ENCODE data around the gene CDK5. TPM values are rescaled to one million over a fixed set of nuclear protein-coding genes. Genes with fewer than 3 reads are reported as not detected.

The CDK5 gene
- total and polyA plus RNA-seq, 4 experiments from 2014 or later, result 6.3 to 15.2 (median 9.1) TPM

- Mint-ChIP-seq H3K4me3 (no peak overlapping the region), H3K27me3 (no peaks in the 10 kb centered on the region), H3K9me3 (no peaks in the 10 kb centered on the region), H3K27ac (peak overlapping the region in 2 of 7 donors; percentile 2 to 29), H3K4me1 (peaks cover 11 to 24% (median 18%) of the 10 kb centered on the region in 4 donors), H3K36me3 (no peaks in the 10 kb centered on the region)
- intact Hi-C loops (cut with micrococcal nuclease), result no loop called here
- Histone ChIP-seq H3K27me3 (ENCODE audit: insufficient read depth, low read length) (no peaks in the 10 kb centered on the region), H3K9me3 (ENCODE audit: control insufficient read depth in 1 of 2, low read length in 2 of 2) (no peaks in the 10 kb centered on the region), H3K4me3 (ENCODE audit: low read length in 2 of 2) (no peak overlapping the region), H3K36me3 (ENCODE audit: insufficient read depth, low read length) (no peaks in the 10 kb centered on the region), H3K27ac (ENCODE audit: low read depth, low read length) (no peak overlapping the region), H3K4me1 (ENCODE audit: insufficient read depth, low read length) (peaks cover 25% of the 10 kb centered on the region)
- CTCF ChIA-PET (ENCODE audit: partially characterized antibody), result interaction anchor here (0.9 to 5.3 kb wide), 4 partner anchors 12 to 103 kb away, joined by 3 to 27 read pairs (median 3); no protein-coding TSS in a partner anchor
- DNase-seq, result no peak
- POLR2A ChIA-PET (ENCODE audit: partially characterized antibody), result no interaction called here
These were observed 33.7 kb upstream of the CDK5 start for GRCh38 chr7:151091431-151091830.

DNA sequence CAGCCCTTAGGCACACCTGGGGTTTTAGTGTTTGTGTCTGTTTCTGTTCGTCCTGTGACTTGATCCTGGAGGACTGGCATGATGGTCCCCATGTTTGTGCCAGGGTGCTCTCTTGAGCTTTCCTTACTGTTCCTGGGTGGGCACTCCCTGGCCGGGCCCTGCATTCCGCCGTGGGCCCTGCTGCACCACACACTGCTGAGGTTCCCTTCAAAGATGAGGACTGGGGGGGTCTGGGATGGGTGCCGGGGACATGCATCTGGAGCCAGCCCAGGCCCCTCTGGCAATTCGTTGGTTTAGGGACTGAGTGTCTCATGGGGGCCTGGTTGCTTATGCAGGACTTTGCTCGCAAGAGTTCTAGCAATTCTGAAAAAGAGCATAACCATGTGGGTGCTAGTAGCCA, 33.3 kb upstream of the CDK5 start:
- no peaks in the 10 kb centered on the region for H3K9me3 ChIP-seq (ENCODE audit: control insufficient read depth in 1 of 2, low read length in 2 of 2)
- CTCF ChIA-PET (ENCODE audit: partially characterized antibody), result interaction anchor here (0.9 to 1.6 kb wide), 4 partner anchors 12 to 102 kb away, joined by 3 to 5 read pairs (median 3); no protein-coding TSS in a partner anchor
- no peaks in the 10 kb centered on the region for H3K36me3 ChIP-seq (ENCODE audit: insufficient read depth, low read length)
- DNase-seq, result no peak
- peaks cover 11 to 21% (median 17%) of the 10 kb centered on the region in 4 donors for H3K4me1 Mint-ChIP-seq
- no peaks in the 10 kb centered on the region for H3K36me3 Mint-ChIP-seq
- intact Hi-C loops (cut with micrococcal nuclease), result no loop called here
- H3K27ac ChIP-seq (ENCODE audit: low read depth, low read length), result no peak overlapping the region
- H3K4me3 Mint-ChIP-seq, result no peak overlapping the region
- no peaks in the 10 kb centered on the region for H3K27me3 ChIP-seq (ENCODE audit: insufficient read depth, low read length)
- H3K27ac Mint-ChIP-seq, result peak overlapping the region in 1 of 7 donors; percentile 2
- POLR2A ChIA-PET (ENCODE audit: partially characterized antibody), result no interaction called here
- no peak overlapping the region for H3K4me3 ChIP-seq (ENCODE audit: low read length in 2 of 2)
- H3K9me3 Mint-ChIP-seq, result no peaks in the 10 kb centered on the region
- H3K4me1 ChIP-seq (ENCODE audit: insufficient read depth, low read length), result peaks cover 23% of the 10 kb centered on the region
- H3K27me3 Mint-ChIP-seq, result no peaks in the 10 kb centered on the region

DNA sequence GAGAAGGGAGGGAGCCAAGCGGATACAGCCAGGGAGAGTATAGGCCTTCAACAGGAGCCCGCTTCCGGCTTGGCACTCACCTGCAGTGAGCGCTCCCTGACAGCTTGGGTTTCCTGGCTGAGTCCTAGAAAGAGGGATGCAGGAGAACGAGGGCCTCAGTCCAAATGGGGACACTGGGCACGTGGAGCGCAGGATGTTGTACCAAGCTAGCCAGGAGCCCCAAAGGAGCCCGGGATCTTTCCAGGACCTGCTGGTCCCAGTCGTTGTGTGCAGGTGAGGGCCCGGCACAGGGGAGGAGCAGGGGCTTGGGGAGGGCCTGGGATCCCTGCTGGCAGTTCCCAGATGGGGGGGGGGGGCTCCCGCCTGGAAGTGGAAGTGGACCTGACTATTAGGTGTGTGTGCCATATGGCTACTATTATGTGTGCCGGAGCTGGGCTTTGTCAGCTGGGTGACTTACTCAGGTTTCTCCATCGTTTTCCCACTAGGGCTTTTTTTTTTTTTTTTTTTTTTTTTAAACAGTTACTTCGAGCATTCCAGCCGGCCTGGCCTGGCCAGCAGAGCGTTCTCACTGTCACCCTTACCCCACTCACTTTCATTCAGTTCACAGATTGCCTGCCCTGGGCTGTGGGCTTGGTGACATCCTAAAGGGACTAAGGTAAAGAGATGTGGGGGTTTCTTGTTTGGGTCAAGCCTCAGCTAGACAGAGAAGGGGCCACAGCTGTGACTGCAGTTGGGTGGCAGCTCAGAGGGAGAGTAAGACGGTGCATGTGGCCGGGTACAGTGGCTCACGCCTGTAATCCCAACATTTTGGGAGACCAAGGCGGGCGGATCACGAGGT, 32.4 kb upstream of the CDK5 start:
- no peaks in the 10 kb centered on the region for H3K9me3 Mint-ChIP-seq
- no peak overlapping the region for H3K27ac ChIP-seq (ENCODE audit: low read depth, low read length)
- ChIA-PET CTCF (ENCODE audit: partially characterized antibody) (interaction anchor here (0.9 to 1.5 kb wide), 2 partner anchors 21 to 71 kb away, joined by 3 to 5 read pairs; no protein-coding TSS in a partner anchor), POLR2A (ENCODE audit: partially characterized antibody) (interaction anchor here (1.0 kb wide), 1 partner anchor 31 kb away, joined by 3 read pairs; no protein-coding TSS in a partner anchor)
- H3K4me1 Mint-ChIP-seq, result peaks cover 14 to 27% (median 21%) of the 10 kb centered on the region in 4 donors
- H3K36me3 Mint-ChIP-seq, result peaks cover 0 to 3% of the 10 kb centered on the region in 2 donors
- no peak overlapping the region for H3K4me3 Mint-ChIP-seq
- no peak for DNase-seq
- intact Hi-C loops (cut with micrococcal nuclease), result loop anchor here (10.0 kb wide), 1 partner anchor 115 kb away; the partner anchor contains the start of gene KCNH2
- H3K27me3 Mint-ChIP-seq, result no peaks in the 10 kb centered on the region
- H3K9me3 ChIP-seq (ENCODE audit: control insufficient read depth in 1 of 2, low read length in 2 of 2), result no peaks in the 10 kb centered on the region
- no peak overlapping the region for H3K4me3 ChIP-seq (ENCODE audit: low read length in 2 of 2)
- no peaks in the 10 kb centered on the region for H3K27me3 ChIP-seq (ENCODE audit: insufficient read depth, low read length)
- H3K27ac Mint-ChIP-seq, result no peak overlapping the region
- peaks cover 28% of the 10 kb centered on the region for H3K4me1 ChIP-seq (ENCODE audit: insufficient read depth, low read length)
- no peaks in the 10 kb centered on the region for H3K36me3 ChIP-seq (ENCODE audit: insufficient read depth, low read length)

- intact Hi-C loops (cut with micrococcal nuclease), result loop anchor here (10.0 kb wide), 1 partner anchor 114 kb away; the partner anchor contains the start of gene KCNH2
- POLR2A ChIA-PET (ENCODE audit: partially characterized antibody), result interaction anchor here (1.0 kb wide), 2 partner anchors 11 to 30 kb away, joined by 3 to 5 read pairs; no protein-coding TSS in a partner anchor
- no peak overlapping the region for H3K4me3 ChIP-seq (ENCODE audit: low read length in 2 of 2)
These were observed 31.4 kb upstream of the CDK5 start for GRCh38 chr7:151088856-151089699.

GRCh38 chr7:151088019-151088855, 30.5 kb upstream of the CDK5 start:
- Histone ChIP-seq H3K9me3 (ENCODE audit: control insufficient read depth in 1 of 2, low read length in 2 of 2) (no peaks in the 10 kb centered on the region), H3K27me3 (ENCODE audit: insufficient read depth, low read length) (no peaks in the 10 kb centered on the region), H3K27ac (ENCODE audit: low read depth, low read length) (peak overlapping the region; percentile 62), H3K4me1 (ENCODE audit: insufficient read depth, low read length) (peaks cover 35% of the 10 kb centered on the region), H3K4me3 (ENCODE audit: low read length in 2 of 2) (peak overlapping the region in 1 of 2 donors; percentile 88), H3K36me3 (ENCODE audit: insufficient read depth, low read length) (no peaks in the 10 kb centered on the region)
- H3K27ac Mint-ChIP-seq, result peak overlapping the region; percentile 35 to 94 (median 77)
- peaks cover 16 to 45% (median 29%) of the 10 kb centered on the region in 4 donors for H3K4me1 Mint-ChIP-seq
- CTCF ChIA-PET (ENCODE audit: partially characterized antibody), result interaction anchor here (1.1 to 5.6 kb wide), 4 partner anchors 20 to 80 kb away, joined by 3 to 29 read pairs (median 7); no protein-coding TSS in a partner anchor
- POLR2A ChIA-PET (ENCODE audit: partially characterized antibody), result interaction anchor here (1.0 to 1.5 kb wide), 4 partner anchors 10 to 75 kb away, joined by 4 to 5 read pairs (median 4); partner anchors contain the start of gene CDK5
- peaks cover 0 to 2% (median 0%) of the 10 kb centered on the region in 8 donors for H3K9me3 Mint-ChIP-seq
- intact Hi-C loops (cut with micrococcal nuclease), result loop anchor here (10.0 kb wide), 1 partner anchor 113 kb away; the partner anchor contains the start of gene KCNH2
- H3K4me3 Mint-ChIP-seq, result peak overlapping the region; percentile 67 to 82 (median 74)
- peaks cover 0 to 10% of the 10 kb centered on the region in 2 donors for H3K36me3 Mint-ChIP-seq
- no peak for DNase-seq
- H3K27me3 Mint-ChIP-seq, result no peaks in the 10 kb centered on the region

More at GRCh38 chr7:151088856-151089699, 31.4 kb upstream of the CDK5 start:
- Histone ChIP-seq H3K4me1 (ENCODE audit: insufficient read depth, low read length) (peaks cover 29% of the 10 kb centered on the region), H3K9me3 (ENCODE audit: control insufficient read depth in 1 of 2, low read length in 2 of 2) (no peaks in the 10 kb centered on the region), H3K27ac (ENCODE audit: low read depth, low read length) (no peak overlapping the region), H3K36me3 (ENCODE audit: insufficient read depth, low read length) (no peaks in the 10 kb centered on the region), H3K27me3 (ENCODE audit: insufficient read depth, low read length) (no peaks in the 10 kb centered on the region)
- peaks cover 0 to 6% of the 10 kb centered on the region in 2 donors for H3K36me3 Mint-ChIP-seq
- H3K4me1 Mint-ChIP-seq, result peaks cover 16 to 37% (median 26%) of the 10 kb centered on the region in 4 donors
- H3K9me3 Mint-ChIP-seq, result peaks cover 0 to 2% (median 0%) of the 10 kb centered on the region in 8 donors
- H3K27me3 Mint-ChIP-seq, result no peaks in the 10 kb centered on the region
- CTCF ChIA-PET (ENCODE audit: partially characterized antibody), result interaction anchor here (1.7 to 5.6 kb wide), 2 partner anchors 19 to 22 kb away, joined by 9 to 29 read pairs; no protein-coding TSS in a partner anchor
- peak overlapping the region; percentile 15 to 75 (median 62) for H3K4me3 Mint-ChIP-seq
- DNase-seq, result no peak
- H3K27ac Mint-ChIP-seq, result peak overlapping the region; percentile 23 to 87 (median 71)

Measured in CD4-positive, alpha-beta memory T cell (primary cell).